Heart right ventricle (tissue), 16 donors: ENCODE results near the gene PPP1R3C. TPM values are rescaled to one million over a fixed set of nuclear protein-coding genes. Genes with fewer than 3 reads are reported as not detected.

ENCODE experiments used
- ATAC-seq, 8 donors: fragments of 200-7000 bp; cut with Tn5 transposase; one replicate each; pipeline ENCODE4 v1.9.1; 2020; ENCODE audit warnings: mild to moderate bottlenecking in 8 of 8, moderate library complexity in 8 of 8, moderate number of reproducible peaks in 1 of 8
- DNase-seq, 2 donors: peaks; one replicate each; pipeline ENCODE4 v3.0.0-alpha.2; 2020
- H3K27ac ChIP-seq, 10 donors: fragments of 200-600 bp; sonication (generic) in 2 of 10; one replicate each; pipeline versions ENCODE4 v1.5.0 to v1.8.0; 2020 to 2022; ENCODE audit warnings: mild to moderate bottlenecking in 3 of 10
- H3K27me3 ChIP-seq, 7 donors: fragments of 200-600 bp; one replicate each; pipeline ENCODE4 v1.8.0; 2021 to 2022; ENCODE audit warnings: mild to moderate bottlenecking in 2 of 7
- H3K36me3 ChIP-seq, 9 donors: fragments of 200-600 bp; sonication (generic) in 1 of 9; one replicate each; pipeline versions ENCODE4 v1.5.0 to v1.8.0; 2020 to 2022; ENCODE audit warnings: mild to moderate bottlenecking in 2 of 9
- H3K4me1 ChIP-seq, 9 donors: fragments of 200-600 bp; sonication (generic) in 1 of 9; one replicate each; pipeline versions ENCODE4 v1.5.0 to v1.8.0; 2020 to 2022; ENCODE audit warnings: mild to moderate bottlenecking in 4 of 9
- H3K4me3 ChIP-seq, 10 donors: fragments of 200-600 bp; sonication (generic) in 2 of 10; one replicate each; pipeline versions ENCODE4 v1.5.0 to v1.8.0; 2020 to 2022; ENCODE audit warnings: mild to moderate bottlenecking in 7 of 10, moderate library complexity in 2 of 10
- H3K9me3 ChIP-seq, 11 donors: fragments of 200-600 bp in 10 of 11; sonication (generic) in 2 of 11; one replicate each; pipeline versions ENCODE4 v1.5.0 to v1.8.0; 2013 to 2022; ENCODE audit warnings: mild to moderate bottlenecking in 2 of 11, control low read depth in 1 of 11, moderate library complexity in 1 of 11
- CTCF ChIP-seq, 9 donors: fragments of 200-600 bp; sonication (generic) in 2 of 9; IDR thresholded peaks; one replicate each; pipeline versions ENCODE4 v1.5.0 to v1.8.0; 2021 to 2022; ENCODE audit warnings: antibody characterized with exemption in 9 of 9, mild to moderate bottlenecking in 5 of 9, moderate library complexity in 1 of 9
- WGBS, 2 donors: extraction: QIAGEN DNeasy Blood & Tissue Kit; methylation state at CpG; one replicate each; pipeline ENCODE4 v1.1.7; 2013; ENCODE audit warnings: inconsistent platforms in 1 of 2; 5-methylcytosine and 5-hydroxymethylcytosine counted together
- intact Hi-C, 10 donors: fragments of 100-400 bp; cut with DNase I; formaldehyde crosslinking; loops; one replicate each; pipeline versions ENCODE4 v1.11.1 to v1.14.2; 2022
- polyA plus RNA-seq, 2 donors: library from polyadenylated mRNA; stranded (reverse); fragments of 200-250 nt; gene quantifications; one replicate each; pipeline ENCODE4 v1.2.3, GENCODE V29; 2013
- total RNA-seq, 10 donors: library from RNA; stranded (reverse); fragmentation: NEBNext Ultra II Directional in 3 of 10; extraction: Animal tissue kit (Norgen Biotek cat#: 25700) in 3 of 10; gene quantifications; one replicate each; pipeline versions ENCODE4 v1.2.1 to v1.2.4, GENCODE V29; 2021 to 2023
- donor health status: Arrhythmogenic right ventricular cardiomyopathy.
- donor health status: ischemic (EF 13 %, LVEDD 7.1; RV severe dilation, severe dysfunction).
- donor health status: healthy with polysubstance abuse.
- donor health status: DM: no; HTN: yes; CAD: no.
- donor health status: DM: no; HTN: no; CAD: no.
- donor health status: ischemic (EF 25% LVEDD 6.9; RV normal size, moderate dysfunction).
- donor health status: ischemic (EF 25% LVEDD 5.7; RV mildly dilated, moderate dysfunction).
- donor health status: healthy.
- donor health status: DM: yes; HTN: yes; CAD: no.
- donor health status: Ischemic cardiomyopathy.
- donor health status: ischemic (EF 35%, LVEDD 5.7; RV mildly dilated, moderate dysfunction).
- donor health status: nonischemic (EF 11% LVEDD 7.7; RV severe dilation, severe dysfunction).
- donor health status: DM: yes; HTN: yes; CAD: no.
- donor health status: PGD.
- donor health status: ischemic (EF 29% LVEDD 5.4; RV normal size, mild dysfunction).
- donor health status: nonischemic (EF 23%, LVEDD 6.1; RV moderate dilation, normal function).

PPP1R3C gene
- total and polyA plus RNA-seq, 12 donors, result 27.5 to 315 (median 169) TPM

- no peak overlapping the region for H3K4me3 ChIP-seq
- no peaks in the 10 kb centered on the region for H3K9me3 ChIP-seq
- H3K27ac ChIP-seq, result no peak overlapping the region
- H3K4me1 ChIP-seq, result no peaks in the 10 kb centered on the region
- TF ChIP-seq CTCF (IDR thresholded peaks at IDR 0.05), result no peak
- no peak for ATAC-seq
- intact Hi-C loops, result no loop called here
- no peaks in the 10 kb centered on the region for H3K36me3 ChIP-seq
- DNase-seq, result no peak
- peaks cover 0 to 2% (median 0%) of the 10 kb centered on the region in 7 donors for H3K27me3 ChIP-seq
Observed at GRCh38 chr10:91665842-91666241, 33.0 kb upstream of the PPP1R3C start.

- H3K4me3 ChIP-seq, result no peak overlapping the region
- peaks cover 0 to 2% (median 0%) of the 10 kb centered on the region in 7 donors for H3K27me3 ChIP-seq
- H3K36me3 ChIP-seq, result no peaks in the 10 kb centered on the region
- H3K4me1 ChIP-seq, result no peaks in the 10 kb centered on the region
- 85 to 94% methylated on average over 2 of the region's 2 CpGs for WGBS, 2 donors
- no peak overlapping the region for H3K27ac ChIP-seq
- TF ChIP-seq CTCF (IDR thresholded peaks at IDR 0.05), result no peak
- DNase-seq, result no peak
- no peaks in the 10 kb centered on the region for H3K9me3 ChIP-seq
- intact Hi-C loops, result no loop called here
- ATAC-seq, result no peak
Observed at GRCh38 chr10:91664426-91664825, 31.6 kb upstream of the PPP1R3C start.

GRCh38 chr10:91662993-91663392 lies 30.1 kb upstream of the PPP1R3C start:
- ATAC-seq (no peak), DNase-seq (no peak)
- intact Hi-C loops, result no loop called here
- Histone ChIP-seq H3K36me3 (no peaks in the 10 kb centered on the region), H3K4me3 (no peak overlapping the region), H3K9me3 (peaks cover 0 to 5% (median 0%) of the 10 kb centered on the region in 11 donors), H3K4me1 (no peaks in the 10 kb centered on the region), H3K27ac (no peak overlapping the region), H3K27me3 (peaks cover 0 to 2% (median 0%) of the 10 kb centered on the region in 7 donors)
- WGBS, 2 donors, result 81 to 82% methylated on average over 1 of the region's 1 CpG
- TF ChIP-seq CTCF (IDR thresholded peaks at IDR 0.05), result no peak

GRCh38 chr10:91653219-91653870 lies 20.5 kb upstream of the PPP1R3C start:
- DNase-seq, result no peak
- Histone ChIP-seq H3K4me1 (peaks cover 0 to 12% (median 0%) of the 10 kb centered on the region in 9 donors), H3K27me3 (no peaks in the 10 kb centered on the region), H3K27ac (no peak overlapping the region), H3K4me3 (no peak overlapping the region), H3K9me3 (peaks cover 0 to 6% (median 0%) of the 10 kb centered on the region in 11 donors), H3K36me3 (no peaks in the 10 kb centered on the region)
- ATAC-seq, result no peak
- no peak for TF ChIP-seq CTCF (IDR thresholded peaks at IDR 0.05)
- 65 to 75% methylated on average over 6 of the region's 6 CpGs for WGBS, 2 donors
- intact Hi-C loops, result no loop called here
